Left lung (tissue), 10 donors: ENCODE data around the gene PYGB. TPM values are rescaled to one million over a fixed set of nuclear protein-coding genes. Genes with fewer than 3 reads are reported as not detected.
A peak's percentile ranks its signal among the peaks of the same experiment; 100 is the strongest.

Experiments used
- ATAC-seq: fragments of 200-7000 bp; cut with Tn5 transposase; one replicate; pipeline ENCODE4 v1.9.1; 2020; ENCODE audit warnings: moderate library complexity
- DNase-seq, 4 donors: peaks; one replicate each; pipeline ENCODE4 v3.0.0-alpha.2; 2013 to 2020
- H3K27ac ChIP-seq, 2 donors: fragments of 200-600 bp; sonication (generic) in 1 of 2; one replicate each; pipeline versions ENCODE4 v1.5.0 to v1.8.0; 2020 to 2021
- H3K27me3 ChIP-seq, 2 donors: fragments of 200-600 bp; sonication (generic) in 1 of 2; one replicate each; pipeline versions ENCODE4 v1.5.0 to v1.8.0; 2020 to 2021
- H3K36me3 ChIP-seq, 2 donors: fragments of 200-600 bp; sonication (generic) in 1 of 2; one replicate each; pipeline versions ENCODE4 v1.5.0 to v1.8.0; 2020 to 2021
- H3K4me1 ChIP-seq, 2 donors: fragments of 200-600 bp; one replicate each; pipeline ENCODE4 v1.8.0; 2021
- H3K4me3 ChIP-seq, 2 donors: fragments of 200-600 bp; sonication (generic) in 1 of 2; one replicate each; pipeline versions ENCODE4 v1.5.0 to v1.8.0; 2020 to 2021; ENCODE audit warnings: mild to moderate bottlenecking in 1 of 2
- H3K9me3 ChIP-seq, 2 donors: fragments of 200-600 bp; sonication (generic) in 1 of 2; one replicate each; pipeline versions ENCODE4 v1.5.0 to v1.8.0; 2020 to 2021
- intact Hi-C, 2 donors: fragments of 100-400 bp; cut with DNase I; formaldehyde crosslinking; loops; one replicate each; pipeline versions ENCODE4 v1.11.2 to v1.14.2; 2022
- polyA plus RNA-seq, 6 donors: library from polyadenylated mRNA; unstranded; fragments of 120-200 nt; gene quantifications; one replicate each; pipeline ENCODE4 v1.2.1, GENCODE V29; 2013; ENCODE audit not compliant: insufficient read length in 6 of 6
- total RNA-seq, 2 donors: library from RNA; stranded (reverse); fragmentation: NEBNext Ultra II Directional; extraction: Animal tissue kit (Norgen Biotek cat#: 25700); gene quantifications; one replicate each; pipeline ENCODE4 v1.2.1, GENCODE V29; 2021
- TF ChIP-seq, protein P1 (sequence below), 2 donors: fragments of 200-600 bp; sonication (generic) in 1 of 2; IDR thresholded peaks; one replicate each; pipeline versions ENCODE4 v1.5.0 to v1.8.0; 2021; ENCODE audit warnings: antibody characterized with exemption in 2 of 2
- donor health status: DM: no; HTN: yes; CAD: no.
- donor health status: DM: no; HTN: no; CAD: no.

PYGB gene
- total and polyA plus RNA-seq, 8 donors = 37.8 to 81.3 (median 47.8) TPM

- TF ChIP-seq, protein P1, sequence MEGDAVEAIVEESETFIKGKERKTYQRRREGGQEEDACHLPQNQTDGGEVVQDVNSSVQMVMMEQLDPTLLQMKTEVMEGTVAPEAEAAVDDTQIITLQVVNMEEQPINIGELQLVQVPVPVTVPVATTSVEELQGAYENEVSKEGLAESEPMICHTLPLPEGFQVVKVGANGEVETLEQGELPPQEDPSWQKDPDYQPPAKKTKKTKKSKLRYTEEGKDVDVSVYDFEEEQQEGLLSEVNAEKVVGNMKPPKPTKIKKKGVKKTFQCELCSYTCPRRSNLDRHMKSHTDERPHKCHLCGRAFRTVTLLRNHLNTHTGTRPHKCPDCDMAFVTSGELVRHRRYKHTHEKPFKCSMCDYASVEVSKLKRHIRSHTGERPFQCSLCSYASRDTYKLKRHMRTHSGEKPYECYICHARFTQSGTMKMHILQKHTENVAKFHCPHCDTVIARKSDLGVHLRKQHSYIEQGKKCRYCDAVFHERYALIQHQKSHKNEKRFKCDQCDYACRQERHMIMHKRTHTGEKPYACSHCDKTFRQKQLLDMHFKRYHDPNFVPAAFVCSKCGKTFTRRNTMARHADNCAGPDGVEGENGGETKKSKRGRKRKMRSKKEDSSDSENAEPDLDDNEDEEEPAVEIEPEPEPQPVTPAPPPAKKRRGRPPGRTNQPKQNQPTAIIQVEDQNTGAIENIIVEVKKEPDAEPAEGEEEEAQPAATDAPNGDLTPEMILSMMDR (IDR thresholded peaks at IDR 0.05) = no peak
- Histone ChIP-seq H3K4me3 (no peak overlapping the region), H3K36me3 (no peaks in the 10 kb centered on the region), H3K4me1 (peaks cover 0 to 25% of the 10 kb centered on the region in 2 donors), H3K9me3 (no peaks in the 10 kb centered on the region), H3K27ac (no peak overlapping the region), H3K27me3 (no peaks in the 10 kb centered on the region)
- DNase-seq = no peak
- ATAC-seq = peak; percentile 30
- intact Hi-C loops = no loop called here
These were observed 5.7 kb upstream of the PYGB start for GRCh38 chr20:25242231-25242630.

DNA sequence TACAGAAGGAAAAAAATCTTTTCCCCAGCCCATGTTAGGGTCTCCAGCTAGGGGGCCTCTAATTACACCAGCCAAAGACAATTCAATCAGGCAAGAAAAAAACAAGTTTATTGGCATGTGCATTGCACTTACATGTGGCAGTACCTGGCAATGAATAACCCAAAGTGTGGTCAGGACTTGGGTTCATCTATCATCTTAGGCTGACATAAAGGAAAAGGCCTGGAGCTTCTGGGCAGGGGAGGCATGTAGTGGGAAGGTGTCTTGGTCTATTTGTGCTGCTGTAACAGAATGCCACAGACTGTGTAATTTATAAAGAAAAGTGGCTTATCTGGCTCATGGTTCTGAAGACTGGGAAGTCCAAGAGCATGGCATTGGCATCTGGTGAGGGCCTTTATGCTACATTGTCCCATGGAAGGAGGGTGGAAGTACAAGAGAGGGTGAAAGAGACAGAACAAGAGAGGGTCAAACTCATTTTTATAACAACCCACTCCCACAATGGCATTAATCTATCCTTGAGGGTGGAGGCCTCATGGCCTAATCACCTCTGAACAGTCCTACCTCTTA is 4.4 kb upstream of the PYGB start:
- Histone ChIP-seq H3K27me3 (no peaks in the 10 kb centered on the region), H3K4me1 (peaks cover 0 to 14% of the 10 kb centered on the region in 2 donors), H3K36me3 (no peaks in the 10 kb centered on the region), H3K27ac (no peak overlapping the region), H3K4me3 (no peak overlapping the region), H3K9me3 (no peaks in the 10 kb centered on the region)
- TF ChIP-seq, protein P1 (IDR thresholded peaks at IDR 0.05) = no peak
- DNase-seq = no peak
- intact Hi-C loops = no loop called here
- ATAC-seq = no peak

GRCh38 chr20:25244976-25245375 is 2.9 kb upstream of the PYGB start:
- H3K4me1 ChIP-seq = peaks cover 6 to 24% of the 10 kb centered on the region in 2 donors
- ATAC-seq (no peak), DNase-seq (no peak)
- no peaks in the 10 kb centered on the region for H3K9me3 ChIP-seq
- TF ChIP-seq, protein P1 (IDR thresholded peaks at IDR 0.05) = no peak
- intact Hi-C loops = no loop called here
- H3K27me3 ChIP-seq = no peaks in the 10 kb centered on the region
- no peak overlapping the region for H3K4me3 ChIP-seq
- no peak overlapping the region for H3K27ac ChIP-seq
- no peaks in the 10 kb centered on the region for H3K36me3 ChIP-seq

DNA sequence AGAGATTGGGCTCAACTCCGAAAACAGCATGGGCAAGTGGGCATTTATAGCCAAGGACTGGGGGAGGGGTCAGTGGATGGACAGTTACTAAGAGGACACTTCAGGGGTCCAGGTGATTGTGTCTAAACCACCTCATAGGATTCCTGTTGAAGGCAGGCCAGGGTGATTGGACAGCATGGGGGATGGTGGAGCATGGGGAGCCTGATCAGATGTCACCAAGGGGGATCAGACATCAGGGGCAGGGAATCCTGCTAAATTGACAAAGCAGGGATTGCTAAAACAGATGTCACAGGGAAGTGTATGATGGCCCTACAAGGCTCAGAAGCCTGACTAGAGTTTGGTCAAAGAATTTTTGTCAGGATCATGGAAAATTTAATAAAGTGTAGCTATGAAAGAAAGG is 2.4 kb upstream of the PYGB start:
- Histone ChIP-seq H3K36me3 (no peaks in the 10 kb centered on the region), H3K4me3 (no peak overlapping the region), H3K9me3 (no peaks in the 10 kb centered on the region), H3K4me1 (peaks cover 6 to 29% of the 10 kb centered on the region in 2 donors), H3K27ac (no peak overlapping the region), H3K27me3 (no peaks in the 10 kb centered on the region)
- TF ChIP-seq, protein P1 (IDR thresholded peaks at IDR 0.05) = no peak
- intact Hi-C loops = no loop called here
- DNase-seq (no peak), ATAC-seq (no peak)

- DNase-seq (no peak), ATAC-seq (no peak)
- Histone ChIP-seq H3K27ac (peak overlapping the region in 1 of 2 donors; percentile 88), H3K9me3 (no peaks in the 10 kb centered on the region), H3K27me3 (no peaks in the 10 kb centered on the region), H3K36me3 (no peaks in the 10 kb centered on the region), H3K4me3 (no peak overlapping the region), H3K4me1 (peaks cover 6 to 32% of the 10 kb centered on the region in 2 donors)
- intact Hi-C loops = no loop called here
- TF ChIP-seq, protein P1 (IDR thresholded peaks at IDR 0.05) = no peak
These were observed 1.5 kb upstream of the PYGB start for GRCh38 chr20:25246182-25246999.
